AG09319 (cell line): ENCODE results near the gene KLF13.

ENCODE experiments used
- DNase-seq: peaks from one replicate; pipeline ENCODE4 v3.0.0-alpha.2; 2010; ENCODE audit warnings: low read depth; ENCODE audit errors: extremely low read depth
- TF ChIP-seq, protein P1 (sequence below): IDR thresholded peaks from 2 replicates; pipeline ENCODE4 v1.5.1; 2011; ENCODE audit warnings: low read depth, mild to moderate bottlenecking, inconsistent platforms, low read length, moderate library complexity

KLF13 gene

DNA sequence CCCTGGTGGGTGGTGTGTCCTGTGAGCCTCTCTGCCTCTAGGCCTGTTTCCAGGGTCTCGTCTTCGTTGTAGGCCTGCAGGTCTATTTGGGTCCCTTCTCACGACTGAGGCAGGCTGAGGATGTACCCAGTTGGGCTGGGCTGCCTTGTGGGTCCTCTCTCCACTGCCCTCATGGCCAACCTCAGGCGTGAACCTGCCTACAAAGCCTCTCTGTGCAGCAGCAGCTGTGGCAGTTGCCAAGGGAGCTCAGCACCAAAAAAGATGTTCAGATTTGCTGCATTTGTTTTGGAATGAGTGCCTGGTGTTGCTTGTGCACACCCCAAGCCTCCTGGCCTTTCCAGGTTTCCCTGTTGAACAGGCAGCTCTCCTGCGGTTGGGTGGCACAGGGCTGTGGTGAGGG is 13.4 kb downstream of the KLF13 start:
- DNase-seq: no peak
- TF ChIP-seq, protein P1, sequence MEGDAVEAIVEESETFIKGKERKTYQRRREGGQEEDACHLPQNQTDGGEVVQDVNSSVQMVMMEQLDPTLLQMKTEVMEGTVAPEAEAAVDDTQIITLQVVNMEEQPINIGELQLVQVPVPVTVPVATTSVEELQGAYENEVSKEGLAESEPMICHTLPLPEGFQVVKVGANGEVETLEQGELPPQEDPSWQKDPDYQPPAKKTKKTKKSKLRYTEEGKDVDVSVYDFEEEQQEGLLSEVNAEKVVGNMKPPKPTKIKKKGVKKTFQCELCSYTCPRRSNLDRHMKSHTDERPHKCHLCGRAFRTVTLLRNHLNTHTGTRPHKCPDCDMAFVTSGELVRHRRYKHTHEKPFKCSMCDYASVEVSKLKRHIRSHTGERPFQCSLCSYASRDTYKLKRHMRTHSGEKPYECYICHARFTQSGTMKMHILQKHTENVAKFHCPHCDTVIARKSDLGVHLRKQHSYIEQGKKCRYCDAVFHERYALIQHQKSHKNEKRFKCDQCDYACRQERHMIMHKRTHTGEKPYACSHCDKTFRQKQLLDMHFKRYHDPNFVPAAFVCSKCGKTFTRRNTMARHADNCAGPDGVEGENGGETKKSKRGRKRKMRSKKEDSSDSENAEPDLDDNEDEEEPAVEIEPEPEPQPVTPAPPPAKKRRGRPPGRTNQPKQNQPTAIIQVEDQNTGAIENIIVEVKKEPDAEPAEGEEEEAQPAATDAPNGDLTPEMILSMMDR: no peak

DNA sequence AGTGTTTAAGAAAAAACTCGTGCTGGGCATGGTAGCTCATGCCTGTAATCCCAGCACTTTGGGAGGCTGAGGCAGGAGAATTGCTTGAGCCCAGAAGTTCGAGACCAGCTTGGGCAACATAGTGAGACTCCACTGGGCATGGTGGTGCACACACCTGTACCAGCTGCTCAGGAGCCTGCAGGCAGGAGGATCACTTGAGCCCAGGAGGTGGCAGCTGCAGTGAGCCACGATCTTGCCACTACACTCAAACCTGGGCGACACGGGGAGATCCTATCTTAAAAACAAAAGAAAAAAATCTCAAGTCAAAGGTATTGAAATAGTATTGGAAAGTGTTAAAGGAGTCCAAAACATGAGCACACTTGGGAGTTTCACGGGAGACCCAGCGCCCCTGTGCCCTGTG is 14.0 kb downstream of the KLF13 start:
- no peak for DNase-seq
- TF ChIP-seq, protein P1: no peak

DNA sequence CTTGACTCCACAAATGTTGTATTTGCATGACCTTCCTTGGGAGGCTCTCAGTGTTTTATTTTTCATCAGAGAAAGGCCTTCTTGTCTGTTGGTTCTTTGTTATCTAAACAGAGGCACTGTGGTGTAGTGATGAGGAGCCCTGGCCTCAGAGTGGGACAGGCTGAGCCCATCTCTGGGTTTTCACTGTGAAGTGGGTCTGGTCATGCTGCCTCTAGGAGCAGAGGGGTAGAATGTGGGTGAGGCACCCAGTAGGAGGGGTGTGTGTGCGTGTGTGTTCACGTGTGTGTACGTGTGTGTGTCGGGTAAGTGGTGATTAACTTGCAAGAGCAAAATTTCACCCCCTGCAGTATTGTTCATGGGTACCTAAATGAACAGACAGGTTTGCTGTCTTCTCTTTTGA is 14.4 kb downstream of the KLF13 start:
- TF ChIP-seq, protein P1: no peak
- DNase-seq: no peak

DNA sequence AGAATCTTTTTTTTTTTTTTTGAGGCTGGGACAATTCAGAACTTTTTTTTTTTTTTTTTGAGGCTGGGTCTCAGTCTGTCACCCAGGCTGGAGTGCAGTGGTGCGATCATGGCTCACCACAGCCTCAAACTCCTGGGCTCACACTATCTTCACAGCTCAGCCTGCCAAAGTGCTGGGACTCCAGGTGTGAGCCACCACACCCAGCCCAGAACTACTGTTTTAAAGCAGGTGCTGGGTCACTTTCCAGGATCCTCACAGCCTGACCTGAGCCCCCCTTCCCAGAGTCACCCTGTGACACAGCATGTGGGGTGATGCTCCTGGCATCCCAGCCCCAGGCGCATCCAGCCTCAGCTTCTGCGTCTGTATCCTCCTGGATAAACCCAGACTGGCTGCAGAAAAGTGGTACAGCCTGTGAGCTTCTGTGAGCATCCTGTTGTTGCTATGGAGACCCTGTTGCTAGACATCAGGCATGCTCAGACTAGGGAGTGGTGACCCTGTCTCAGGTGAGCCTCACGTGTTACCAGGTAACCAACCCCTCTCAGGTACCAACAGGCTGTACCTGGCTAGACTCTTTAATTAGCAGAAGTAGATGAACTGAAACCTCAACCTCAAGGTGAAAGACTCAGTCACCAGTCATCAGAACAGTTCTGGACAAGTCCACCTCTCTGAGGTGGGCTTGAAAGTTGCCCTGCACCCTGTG is 15.0 kb downstream of the KLF13 start:
- no peak for DNase-seq
- TF ChIP-seq, protein P1: no peak

DNA sequence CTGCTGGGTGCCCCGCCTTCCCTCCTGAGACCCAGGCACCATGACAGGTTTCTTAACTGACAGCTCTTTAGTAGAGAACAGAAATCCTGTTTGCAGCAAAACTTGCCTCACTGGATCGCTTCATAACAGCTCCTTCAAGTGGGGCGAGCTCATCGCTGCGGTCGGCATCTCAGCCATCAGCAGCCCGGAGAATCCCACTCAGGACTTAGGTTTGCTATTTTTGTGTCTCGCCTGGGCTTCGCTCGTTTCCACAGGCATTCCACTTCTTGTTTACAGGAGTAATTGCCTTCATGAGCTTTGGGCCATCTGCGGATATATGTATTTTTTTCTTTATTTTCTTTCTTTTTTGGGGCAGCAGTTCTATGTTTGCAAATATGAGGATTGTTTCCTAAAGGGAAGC is 15.7 kb downstream of the KLF13 start:
- TF ChIP-seq, protein P1: no peak
- DNase-seq: no peak

DNA sequence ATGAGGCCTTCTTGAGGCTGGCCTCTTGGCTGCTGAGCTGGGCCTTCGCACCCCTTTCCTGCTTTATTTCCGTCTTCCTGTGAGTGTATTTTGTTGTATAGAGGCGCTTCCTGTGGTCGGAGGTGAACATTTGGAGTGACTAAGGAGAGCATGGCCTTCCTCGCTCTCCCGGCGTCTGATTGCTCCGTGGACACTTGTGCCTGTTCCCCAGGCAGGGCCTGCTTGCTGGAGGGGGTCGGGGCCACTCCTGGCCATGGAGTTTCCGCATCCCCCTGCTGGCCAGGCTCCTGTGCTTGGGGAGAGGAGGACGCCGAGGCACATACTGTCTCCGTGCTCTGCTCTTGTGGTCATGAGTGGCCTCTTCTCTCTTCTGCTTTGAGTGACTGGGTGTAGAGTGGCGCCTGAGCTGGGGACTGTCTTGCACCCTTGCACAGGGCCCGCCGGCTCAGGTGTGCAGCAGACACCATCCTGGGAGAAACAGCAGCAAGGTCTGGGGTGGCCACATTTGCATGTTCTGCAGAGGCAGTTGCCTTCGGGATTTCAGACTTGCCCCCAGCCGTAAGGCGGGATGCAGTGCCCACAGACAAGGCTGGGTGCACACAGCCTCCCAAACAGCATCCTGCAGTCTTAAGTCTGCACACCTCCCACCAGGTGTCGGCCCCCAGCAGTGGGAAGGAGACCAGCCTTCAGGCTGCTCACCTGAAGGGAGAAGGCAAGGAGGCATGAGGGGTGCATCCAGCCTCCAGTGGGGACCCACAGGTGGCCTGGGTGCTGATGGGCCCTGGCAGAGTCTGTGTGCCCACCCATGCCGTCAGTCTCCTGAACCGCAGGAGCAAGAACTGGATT is 16.4 kb downstream of the KLF13 start:
- no peak for DNase-seq
- TF ChIP-seq, protein P1: no peak

DNA sequence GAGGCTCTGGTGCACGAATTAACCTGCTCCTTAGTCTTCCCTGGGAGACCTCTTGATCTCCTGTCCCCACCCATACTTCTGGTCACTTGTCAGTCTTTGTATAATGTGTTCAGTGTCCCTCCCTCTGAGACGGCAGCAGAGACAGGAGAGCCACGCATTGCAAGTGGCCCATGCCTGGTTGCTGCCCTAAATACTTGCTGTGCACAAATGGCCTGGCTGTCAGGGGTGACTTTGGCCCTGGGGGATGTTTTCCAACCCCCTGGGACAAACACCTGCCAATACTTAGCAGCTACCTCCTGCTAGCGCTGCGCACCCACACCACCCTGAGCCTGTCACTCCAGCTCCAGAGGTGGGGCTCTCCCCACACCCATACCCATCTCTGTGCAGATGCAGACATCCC is 17.2 kb downstream of the KLF13 start:
- no peak for DNase-seq
- TF ChIP-seq, protein P1: no peak
